Stimulated activated CD8-positive, alpha-beta memory T cell treated with anti-CD3 and anti-CD28 coated beads, Interleukin-7, amount 100 ng/mL, for 48 hours (primary cell): ENCODE measurements around the gene DENND4C.
"Not testable (repeated sequence)": the region's sequence is repeated elsewhere in the genome, so short reads cannot be mapped to it uniquely, and the experiment has no call there.

Experiments used
- DNase-seq, 2 donors: peaks; one replicate each; pipeline ENCODE4 v3.0.0-alpha.2; 2020; ENCODE audit warnings: low read depth in 1 of 2; ENCODE audit errors: extremely low read depth in 1 of 2

The DENND4C gene

GRCh38 chr9:19369107-19369506 lies 138.6 kb downstream of the DENND4C start:
- no peak for DNase-seq

- no peak for DNase-seq
These were observed 141.4 kb downstream of the DENND4C start for GRCh38 chr9:19371942-19372341.

GRCh38 chr9:19372567-19372966 lies 142.1 kb downstream of the DENND4C start:
- no peak for DNase-seq

- DNase-seq = no peak
These were observed 143.0 kb downstream of the DENND4C start for GRCh38 chr9:19373527-19373926.

GRCh38 chr9:19375538-19375937 lies 145.0 kb downstream of the DENND4C start:
- no peak for DNase-seq

GRCh38 chr9:19376931-19377330 lies 146.4 kb downstream of the DENND4C start:
- DNase-seq = no peak

- DNase-seq = no peak
These were observed 147.7 kb downstream of the DENND4C start for GRCh38 chr9:19378164-19378563.

- no peak for DNase-seq
These were observed 148.2 kb downstream of the DENND4C start for GRCh38 chr9:19378647-19379046.

GRCh38 chr9:19379283-19379682 lies 148.8 kb downstream of the DENND4C start:
- no peak for DNase-seq

- peak in 1 of 2 donors; percentile 19 for DNase-seq
These were observed 149.2 kb downstream of the DENND4C start for GRCh38 chr9:19379697-19380046.

- DNase-seq = no peak
These were observed 150.3 kb downstream of the DENND4C start for GRCh38 chr9:19380826-19381075.

- no peak for DNase-seq
These were observed 151.2 kb downstream of the DENND4C start for GRCh38 chr9:19381656-19382055.

GRCh38 chr9:19385212-19385611 lies 154.7 kb downstream of the DENND4C start:
- DNase-seq = not testable (repeated sequence)

GRCh38 chr9:19385786-19386501 lies 155.5 kb downstream of the DENND4C start:
- DNase-seq = no peak

GRCh38 chr9:19386502-19387044 lies 156.1 kb downstream of the DENND4C start:
- DNase-seq = no peak

GRCh38 chr9:19387317-19387716 lies 156.8 kb downstream of the DENND4C start:
- DNase-seq = no peak

GRCh38 chr9:19389539-19389938 lies 159.0 kb downstream of the DENND4C start:
- DNase-seq = not testable (repeated sequence)

- DNase-seq = no peak
These were observed 167.4 kb downstream of the DENND4C start for GRCh38 chr9:19397845-19398244.

- not testable (repeated sequence) for DNase-seq
These were observed 172.7 kb downstream of the DENND4C start for GRCh38 chr9:19403231-19403630.

- no peak for DNase-seq
These were observed 174.0 kb downstream of the DENND4C start for GRCh38 chr9:19404283-19405075.

GRCh38 chr9:19405771-19406170 lies 175.3 kb downstream of the DENND4C start:
- no peak for DNase-seq

GRCh38 chr9:19408316-19408692 lies 177.8 kb downstream of the DENND4C start:
- no peak for DNase-seq
